DND-41 (cell line): ENCODE measurements around the gene ARHGAP26.

ENCODE experiments used
- CTCF ChIP-seq: IDR thresholded peaks from 2 replicates; pipeline ENCODE4 v1.5.1; 2012; ENCODE audit warnings: borderline replicate concordance, low read length, moderate library complexity, mild to moderate bottlenecking; ENCODE audit not compliant: poor library complexity, severe bottlenecking; ENCODE audit errors: extremely low read depth
- EZH2 ChIP-seq: IDR thresholded peaks from 3 replicates; pipeline ENCODE4 v1.6.1; 2012; ENCODE audit warnings: borderline replicate concordance, low read depth, mild to moderate bottlenecking, moderate library complexity, low read length, inconsistent platforms; ENCODE audit not compliant: severe bottlenecking

GRCh38 chr5:143209881-143210395 lies 439.8 kb downstream of the ARHGAP26 start:
- no peak for TF ChIP-seq CTCF
- TF ChIP-seq EZH2 = no peak
